Mesothelial cell of epicardium (in vitro differentiated cells): ENCODE results near the gene ATP2A3. TPM values are rescaled to one million over a fixed set of nuclear protein-coding genes. Genes with fewer than 3 reads are reported as not detected.
"Not testable (repeated sequence)": the region's sequence is repeated elsewhere in the genome, so short reads cannot be mapped to it uniquely, and the experiment has no call there.

ENCODE experiments used
- DNase-seq, 2 experiments: peaks; one replicate each; pipeline ENCODE4 v3.0.0; 2021; ENCODE audit warnings: low spot score in 2 of 2; ENCODE audit not compliant: unreplicated experiment in 2 of 2
- H3K27ac Mint-ChIP-seq: 2 replicates; pipeline ENCODE4 v1.8.0; 2021; ENCODE audit warnings: mixed read lengths
- H3K27me3 Mint-ChIP-seq: 2 replicates; pipeline ENCODE4 v1.8.0; 2021; ENCODE audit warnings: low read depth, mixed read lengths
- H3K36me3 Mint-ChIP-seq: 2 replicates; pipeline ENCODE4 v1.8.0; 2021; ENCODE audit warnings: mixed read lengths
- H3K4me1 Mint-ChIP-seq: 2 replicates; pipeline ENCODE4 v1.8.0; 2021; ENCODE audit warnings: mixed read lengths
- H3K4me3 Mint-ChIP-seq: 2 replicates; pipeline ENCODE4 v1.8.0; 2021; ENCODE audit warnings: mild to moderate bottlenecking, moderate library complexity, mixed read lengths
- H3K9me3 Mint-ChIP-seq: 2 replicates; pipeline ENCODE4 v1.8.0; 2021; ENCODE audit warnings: mixed read lengths
- CTCF ChIP-seq: fragments of 200-600 bp; sonication (generic); IDR thresholded peaks from one replicate; pipeline ENCODE4 v1.5.0; 2021; ENCODE audit warnings: antibody characterized with exemption; ENCODE audit not compliant: unreplicated experiment
- total RNA-seq: library from RNA; stranded (reverse); gene quantifications from 3 replicates; pipeline ENCODE4 v1.2.1, GENCODE V29; 2021

Gene ATP2A3
- total RNA-seq, 1 donor from 2014 or later, result 4.1 TPM

GRCh38 chr17:3994221-3994576 lies 30.0 kb upstream of the ATP2A3 start:
- no peaks in the 10 kb centered on the region for H3K36me3 Mint-ChIP-seq

GRCh38 chr17:3993493-3994220 lies 29.4 kb upstream of the ATP2A3 start:
- Mint-ChIP-seq H3K9me3 (peaks cover 21% of the 10 kb centered on the region), H3K36me3 (no peaks in the 10 kb centered on the region), H3K27me3 (peaks cover 12% of the 10 kb centered on the region), H3K4me1 (no peaks in the 10 kb centered on the region), H3K4me3 (no peak overlapping the region), H3K27ac (no peak overlapping the region)
- DNase-seq, result no peak
- no peak for TF ChIP-seq CTCF

More at GRCh38 chr17:3994221-3994576, 30.0 kb upstream of the ATP2A3 start:
- no peak for TF ChIP-seq CTCF
- DNase-seq, result no peak
- Mint-ChIP-seq H3K4me3 (no peak overlapping the region), H3K9me3 (peaks cover 21% of the 10 kb centered on the region), H3K27me3 (peaks cover 12% of the 10 kb centered on the region), H3K27ac (no peak overlapping the region), H3K4me1 (no peaks in the 10 kb centered on the region)

- no peak overlapping the region for H3K27ac Mint-ChIP-seq
- peaks cover 12% of the 10 kb centered on the region for H3K27me3 Mint-ChIP-seq
- DNase-seq, result no peak
Measured at GRCh38 chr17:3992370-3992769, 28.1 kb upstream of the ATP2A3 start.

GRCh38 chr17:3991699-3992098 lies 27.5 kb upstream of the ATP2A3 start:
- not testable (repeated sequence) for H3K27ac Mint-ChIP-seq, H3K36me3 Mint-ChIP-seq, H3K4me1 Mint-ChIP-seq, DNase-seq, H3K4me3 Mint-ChIP-seq
- H3K9me3 Mint-ChIP-seq, result peaks cover 17% of the 10 kb centered on the region
- H3K27me3 Mint-ChIP-seq, result peaks cover 12% of the 10 kb centered on the region

More at GRCh38 chr17:3992370-3992769, 28.1 kb upstream of the ATP2A3 start:
- H3K4me3 Mint-ChIP-seq, result no peak overlapping the region
- no peak for TF ChIP-seq CTCF
- H3K9me3 Mint-ChIP-seq, result peaks cover 17% of the 10 kb centered on the region
- H3K4me1 Mint-ChIP-seq, result no peaks in the 10 kb centered on the region
- no peaks in the 10 kb centered on the region for H3K36me3 Mint-ChIP-seq

- H3K36me3 Mint-ChIP-seq, result no peaks in the 10 kb centered on the region
- peaks cover 7% of the 10 kb centered on the region for H3K27me3 Mint-ChIP-seq
- no peak overlapping the region for H3K4me3 Mint-ChIP-seq
- no peak for TF ChIP-seq CTCF
- H3K9me3 Mint-ChIP-seq, result peaks cover 10% of the 10 kb centered on the region
- H3K27ac Mint-ChIP-seq, result no peak overlapping the region
- no peaks in the 10 kb centered on the region for H3K4me1 Mint-ChIP-seq
- DNase-seq, result no peak
Measured at GRCh38 chr17:3990386-3991127, 26.3 kb upstream of the ATP2A3 start.
